Measurements from ENCODE around the gene TPSB2. TPM values are rescaled to one million over a fixed set of nuclear protein-coding genes. Genes with fewer than 3 reads are reported as not detected.
"Not testable (repeated sequence)": the region's sequence is repeated elsewhere in the genome, so short reads cannot be mapped to it uniquely, and the experiment has no call there.

TPSB2 gene
- polyA plus RNA-seq, 3 donors, result not detected

DNA sequence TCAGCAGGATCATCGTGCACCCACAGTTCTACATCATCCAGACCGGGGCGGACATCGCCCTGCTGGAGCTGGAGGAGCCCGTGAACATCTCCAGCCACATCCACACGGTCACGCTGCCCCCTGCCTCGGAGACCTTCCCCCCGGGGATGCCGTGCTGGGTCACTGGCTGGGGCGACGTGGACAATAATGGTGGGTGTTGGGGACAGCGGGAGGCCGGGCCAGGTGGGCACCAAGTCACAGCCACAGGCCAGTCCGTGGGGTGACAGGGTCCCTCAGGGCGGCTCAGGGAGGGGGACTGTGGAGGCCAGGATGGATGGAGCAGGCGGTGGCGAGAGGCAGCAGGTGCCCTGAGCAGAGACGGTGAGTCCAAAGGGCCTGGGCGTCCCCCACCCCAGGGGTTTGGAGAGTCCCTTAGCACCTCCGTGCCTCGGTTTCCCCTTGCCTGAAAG, 26.9 kb upstream of the TPSB2 start:
- WGBS (ENCODE audit: insufficient coverage), result 90% methylated on average over 13 of the region's 22 CpGs
- intact Hi-C loops (cut with micrococcal nuclease), result no loop called here
- peaks cover 4% of the 10 kb centered on the region for H3K4me1 Mint-ChIP-seq
- DNase-seq, result no peak
- Histone ChIP-seq H2AFZ (ENCODE audit: insufficient read depth, low read depth, low read length, poor library complexity, severe bottlenecking) (no peak overlapping the region), H3K9ac (ENCODE audit: insufficient read depth, low read length, poor library complexity, severe bottlenecking) (no peak overlapping the region), H3K4me2 (replicated peaks; ENCODE audit: extremely low read depth, low read length, poor library complexity, severe bottlenecking) (no peak overlapping the region), H3K36me3 (replicated peaks in 1 of 2; ENCODE audit: control insufficient read depth in 1 of 2, insufficient read depth in 2 of 2, low read length in 2 of 2) (no peaks in the 10 kb centered on the region), H4K20me1 (ENCODE audit: insufficient read depth, low read length) (no peaks in the 10 kb centered on the region), H3K27ac (ENCODE audit: low read depth in 1 of 2, low read length in 2 of 2) (no peak overlapping the region), H3K4me1 (ENCODE audit: control insufficient read depth in 1 of 2, insufficient read depth in 2 of 2, low read length in 2 of 2) (no peaks in the 10 kb centered on the region), H3K79me2 (ENCODE audit: insufficient read depth, low read length) (no peaks in the 10 kb centered on the region), H3K9me3 (replicated peaks in 1 of 2; ENCODE audit: control insufficient read depth in 1 of 2, insufficient read depth in 1 of 2, low read length in 2 of 2) (no peaks in the 10 kb centered on the region), H3K4me3 (replicated peaks in 1 of 3; ENCODE audit: low read depth in 2 of 3, low read length in 3 of 3) (no peak overlapping the region), H3K27me3 (ENCODE audit: control insufficient read depth in 2 of 2, insufficient read depth in 2 of 2, low read length in 2 of 2) (peaks cover 0 to 32% of the 10 kb centered on the region in 2 donors)
- no peaks in the 10 kb centered on the region for H3K36me3 Mint-ChIP-seq
- no peak overlapping the region for H3K4me3 Mint-ChIP-seq
- TF ChIP-seq, protein P1, sequence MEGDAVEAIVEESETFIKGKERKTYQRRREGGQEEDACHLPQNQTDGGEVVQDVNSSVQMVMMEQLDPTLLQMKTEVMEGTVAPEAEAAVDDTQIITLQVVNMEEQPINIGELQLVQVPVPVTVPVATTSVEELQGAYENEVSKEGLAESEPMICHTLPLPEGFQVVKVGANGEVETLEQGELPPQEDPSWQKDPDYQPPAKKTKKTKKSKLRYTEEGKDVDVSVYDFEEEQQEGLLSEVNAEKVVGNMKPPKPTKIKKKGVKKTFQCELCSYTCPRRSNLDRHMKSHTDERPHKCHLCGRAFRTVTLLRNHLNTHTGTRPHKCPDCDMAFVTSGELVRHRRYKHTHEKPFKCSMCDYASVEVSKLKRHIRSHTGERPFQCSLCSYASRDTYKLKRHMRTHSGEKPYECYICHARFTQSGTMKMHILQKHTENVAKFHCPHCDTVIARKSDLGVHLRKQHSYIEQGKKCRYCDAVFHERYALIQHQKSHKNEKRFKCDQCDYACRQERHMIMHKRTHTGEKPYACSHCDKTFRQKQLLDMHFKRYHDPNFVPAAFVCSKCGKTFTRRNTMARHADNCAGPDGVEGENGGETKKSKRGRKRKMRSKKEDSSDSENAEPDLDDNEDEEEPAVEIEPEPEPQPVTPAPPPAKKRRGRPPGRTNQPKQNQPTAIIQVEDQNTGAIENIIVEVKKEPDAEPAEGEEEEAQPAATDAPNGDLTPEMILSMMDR (IDR thresholded peaks at IDR 0.05), result no peak
- peaks cover 0 to 4% (median 0%) of the 10 kb centered on the region in 7 donors for H3K9me3 Mint-ChIP-seq
- peaks cover 23 to 43% (median 28%) of the 10 kb centered on the region in 3 donors for H3K27me3 Mint-ChIP-seq (ENCODE audit: low read depth in 3 of 3)
- H3K27ac Mint-ChIP-seq, result no peak overlapping the region

- H3K79me2 ChIP-seq (ENCODE audit: insufficient read depth, low read length); H4K20me1 ChIP-seq (ENCODE audit: insufficient read depth, low read length); DNase-seq; H3K36me3 ChIP-seq (replicated peaks in 1 of 2; ENCODE audit: control insufficient read depth in 1 of 2, insufficient read depth in 2 of 2, low read length in 2 of 2); H3K9ac ChIP-seq (ENCODE audit: insufficient read depth, low read length, poor library complexity, severe bottlenecking); H3K9me3 Mint-ChIP-seq; intact Hi-C loops (cut with micrococcal nuclease); H3K4me3 Mint-ChIP-seq; H3K4me3 ChIP-seq (replicated peaks in 1 of 3; ENCODE audit: low read depth in 2 of 3, low read length in 3 of 3); H3K27ac ChIP-seq (ENCODE audit: low read depth in 1 of 2, low read length in 2 of 2); H3K9me3 ChIP-seq (replicated peaks in 1 of 2; ENCODE audit: control insufficient read depth in 1 of 2, insufficient read depth in 1 of 2, low read length in 2 of 2); H3K4me2 ChIP-seq (replicated peaks; ENCODE audit: extremely low read depth, low read length, poor library complexity, severe bottlenecking); H3K4me1 Mint-ChIP-seq; H3K27ac Mint-ChIP-seq; H2AFZ ChIP-seq (ENCODE audit: insufficient read depth, low read depth, low read length, poor library complexity, severe bottlenecking); H3K4me1 ChIP-seq (ENCODE audit: control insufficient read depth in 1 of 2, insufficient read depth in 2 of 2, low read length in 2 of 2); H3K36me3 Mint-ChIP-seq: not testable (repeated sequence)
- peaks cover 0 to 27% of the 10 kb centered on the region in 2 donors for H3K27me3 ChIP-seq (ENCODE audit: control insufficient read depth in 2 of 2, insufficient read depth in 2 of 2, low read length in 2 of 2)
- WGBS (ENCODE audit: insufficient coverage), result 86% methylated on average over 3 of the region's 23 CpGs
- H3K27me3 Mint-ChIP-seq (ENCODE audit: low read depth in 3 of 3), result peaks cover 20 to 38% (median 24%) of the 10 kb centered on the region in 3 donors
Measured at GRCh38 chr16:1256296-1256873, 26.4 kb upstream of the TPSB2 start.

- WGBS (ENCODE audit: insufficient coverage), result 69% methylated on average over 10 of the region's 26 CpGs
- DNase-seq; intact Hi-C loops (cut with micrococcal nuclease): not testable (repeated sequence)
Measured at GRCh38 chr16:1255276-1256122, 25.5 kb upstream of the TPSB2 start, which contains the start of gene TPSD1. TSS of gene TPSD1 (plus strand) at chr16:1256069. CDS start at chr16:1256281, 212 bp downstream.

More at GRCh38 chr16:1255276-1256122, 25.5 kb upstream of the TPSB2 start, which contains the start of gene TPSD1:
- H3K79me2 ChIP-seq (ENCODE audit: insufficient read depth, low read length); H2AFZ ChIP-seq (ENCODE audit: insufficient read depth, low read depth, low read length, poor library complexity, severe bottlenecking); H3K36me3 Mint-ChIP-seq; H3K4me3 Mint-ChIP-seq; H3K27ac ChIP-seq (ENCODE audit: low read depth in 1 of 2, low read length in 2 of 2); H3K27ac Mint-ChIP-seq; H3K4me2 ChIP-seq (replicated peaks; ENCODE audit: extremely low read depth, low read length, poor library complexity, severe bottlenecking); H3K4me1 Mint-ChIP-seq; H3K9me3 Mint-ChIP-seq; H3K9ac ChIP-seq (ENCODE audit: insufficient read depth, low read length, poor library complexity, severe bottlenecking); H3K4me3 ChIP-seq (replicated peaks in 1 of 3; ENCODE audit: low read depth in 2 of 3, low read length in 3 of 3); H3K36me3 ChIP-seq (replicated peaks in 1 of 2; ENCODE audit: control insufficient read depth in 1 of 2, insufficient read depth in 2 of 2, low read length in 2 of 2); H3K4me1 ChIP-seq (ENCODE audit: control insufficient read depth in 1 of 2, insufficient read depth in 2 of 2, low read length in 2 of 2); H4K20me1 ChIP-seq (ENCODE audit: insufficient read depth, low read length); H3K9me3 ChIP-seq (replicated peaks in 1 of 2; ENCODE audit: control insufficient read depth in 1 of 2, insufficient read depth in 1 of 2, low read length in 2 of 2): not testable (repeated sequence)
- peaks cover 0 to 18% of the 10 kb centered on the region in 2 donors for H3K27me3 ChIP-seq (ENCODE audit: control insufficient read depth in 2 of 2, insufficient read depth in 2 of 2, low read length in 2 of 2)
- H3K27me3 Mint-ChIP-seq (ENCODE audit: low read depth in 3 of 3), result peaks cover 14 to 31% (median 16%) of the 10 kb centered on the region in 3 donors
